Heart left ventricle (tissue), 13 donors: ENCODE data around the gene TUBB3.

Experiments
- CTCF ChIP-seq, 12 donors: fragments of 200-600 bp; sonication (generic) in 4 of 12; IDR thresholded peaks; one replicate each; pipeline versions ENCODE4 v1.5.0 to v1.8.0; 2018 to 2022; ENCODE audit warnings: antibody characterized with exemption in 12 of 12, mild to moderate bottlenecking in 5 of 12
- POLR2A ChIP-seq, 2 donors: fragments of 450-650 bp; IDR thresholded peaks; one replicate each; pipeline ENCODE4 v1.6.1; 2017; ENCODE audit warnings: antibody characterized with exemption in 2 of 2, mild to moderate bottlenecking in 2 of 2, moderate library complexity in 2 of 2
- donor health status: ischemic (EF 13 %, LVEDD 7.1; RV severe dilation, severe dysfunction).
- donor health status: DM: no; HTN: yes; CAD: no.
- donor health status: DM: no; HTN: no; CAD: no.
- donor health status: ischemic (EF 25% LVEDD 6.9; RV normal size, moderate dysfunction).
- donor health status: ischemic (EF 25% LVEDD 5.7; RV mildly dilated, moderate dysfunction).
- donor health status: ischemic (EF 35%, LVEDD 5.7; RV mildly dilated, moderate dysfunction).
- donor health status: nonischemic (EF 11% LVEDD 7.7; RV severe dilation, severe dysfunction).
- donor health status: DM: yes; HTN: yes; CAD: no.
- donor health status: PGD.
- donor health status: ischemic (EF 29% LVEDD 5.4; RV normal size, mild dysfunction).
- donor health status: nonischemic (EF 23%, LVEDD 6.1; RV moderate dilation, normal function).

- TF ChIP-seq CTCF (IDR thresholded peaks at IDR 0.05) (no peak), POLR2A (IDR thresholded peaks at IDR 0.05) (no peak)
Measured at GRCh38 chr16:89961920-89962319, 38.8 kb downstream of the TUBB3 start.
